Naive B cell (primary cell): Measurements from ENCODE around the gene FIGNL2. TPM values are rescaled to one million over a fixed set of nuclear protein-coding genes. Genes with fewer than 3 reads are reported as not detected.
"Not testable (repeated sequence)": the region's sequence is repeated elsewhere in the genome, so short reads cannot be mapped to it uniquely, and the experiment has no call there.

Experiments
- ATAC-seq, 2 donors: fragments of 150-1000 bp; cut with Tn5 transposase; 2 replicates each; pipeline ENCODE4 v1.10.0; 2021; ENCODE audit warnings: low read depth in 2 of 2, mild to moderate bottlenecking in 2 of 2, moderate library complexity in 2 of 2
- DNase-seq: peaks from one replicate; pipeline ENCODE4 v3.0.0; 2022
- H3K27ac Mint-ChIP-seq, 6 donors: one replicate each; pipeline ENCODE4 v1.8.0; 2020 to 2022; ENCODE audit warnings: mild to moderate bottlenecking in 6 of 6, mixed read lengths in 6 of 6, moderate library complexity in 5 of 6, inconsistent platforms in 2 of 6
- H3K27me3 Mint-ChIP-seq, 3 donors: one replicate each; pipeline ENCODE4 v1.8.0; 2021 to 2022; ENCODE audit warnings: mixed read lengths in 3 of 3, mild to moderate bottlenecking in 1 of 3
- H3K36me3 Mint-ChIP-seq, 2 donors: one replicate each; pipeline ENCODE4 v1.8.0; 2020 to 2022; ENCODE audit warnings: mixed read lengths in 2 of 2, inconsistent platforms in 1 of 2, mild to moderate bottlenecking in 1 of 2
- H3K4me1 Mint-ChIP-seq, 3 donors: one replicate each; pipeline ENCODE4 v1.8.0; 2020 to 2022; ENCODE audit warnings: mixed read lengths in 3 of 3, inconsistent platforms in 1 of 3, mild to moderate bottlenecking in 1 of 3, moderate library complexity in 1 of 3
- H3K4me3 Mint-ChIP-seq, 8 donors: one replicate each; pipeline ENCODE4 v1.8.0; 2020 to 2022; ENCODE audit warnings: mild to moderate bottlenecking in 8 of 8, mixed read lengths in 8 of 8, moderate library complexity in 8 of 8, inconsistent platforms in 2 of 8
- H3K9me3 Mint-ChIP-seq, 7 donors: one replicate each; pipeline ENCODE4 v1.8.0; 2020 to 2022; ENCODE audit warnings: mixed read lengths in 7 of 7, mild to moderate bottlenecking in 5 of 7, inconsistent platforms in 2 of 7, moderate library complexity in 1 of 7
- polyA plus RNA-seq, 6 donors: library from polyadenylated mRNA; unstranded; fragments of 300-500 nt; fragmentation: Illumina TruSeq; gene quantifications; one replicate each; pipeline ENCODE4 v1.2.3, GENCODE V29; 2021; ENCODE audit warnings: low read depth in 6 of 6

FIGNL2 gene
- polyA plus RNA-seq, 6 donors from 2014 or later, result 0.06 to 0.11 TPM; not detected in 4

DNA sequence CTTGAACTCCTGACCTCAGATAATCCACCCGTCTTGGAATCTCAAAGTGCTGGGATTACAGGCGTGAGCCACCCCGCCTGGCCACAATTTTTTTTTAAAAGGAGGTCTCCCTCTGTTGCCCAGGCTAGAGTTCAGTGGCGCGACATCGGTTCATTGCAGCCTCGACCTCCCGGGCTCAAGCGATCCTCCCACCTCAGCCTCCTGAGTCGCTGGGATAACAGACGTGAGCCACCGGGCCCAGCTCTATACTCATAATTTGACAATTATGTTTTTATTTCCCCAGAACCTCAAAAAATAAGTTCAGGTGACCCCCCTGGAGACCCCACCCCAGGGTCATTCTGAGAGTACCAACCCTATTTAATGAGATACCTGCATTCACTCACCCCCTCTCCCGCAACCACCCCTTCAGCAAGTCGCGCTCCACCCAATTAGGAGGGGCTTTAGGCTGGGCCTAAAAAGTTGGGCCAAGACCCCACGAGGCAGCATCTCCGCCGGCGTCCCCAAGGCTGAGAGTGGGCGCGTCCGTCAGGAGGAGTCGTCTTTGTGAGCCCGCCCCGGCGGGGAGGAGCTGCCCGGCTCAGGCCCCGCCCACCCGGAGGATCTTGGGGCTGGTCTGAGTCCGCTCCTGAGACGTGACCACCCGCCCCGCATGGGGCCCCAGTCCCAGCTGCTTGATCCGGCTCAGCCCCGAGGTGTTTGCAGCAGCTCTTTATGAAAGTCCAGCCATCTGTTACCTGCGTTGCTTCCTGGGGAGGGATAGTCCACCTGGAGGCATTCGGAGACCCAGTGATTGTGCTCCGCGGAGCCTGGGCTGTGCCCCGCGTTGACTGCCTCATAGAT lies 39.2 kb upstream of the FIGNL2 start, which contains the start of gene ANKRD33:
Gene ANKRD33, plus strand, starts transcription at position 628 of the 840 bp plus-strand sequence. Its CDS starts 84 bp downstream, at position 712.
- peak within 1 kb of the TSS in 2 of 8 donors; percentile 23 to 39 for H3K4me3 Mint-ChIP-seq
- peaks cover 0 to 10% (median 5%) of the 10 kb centered on the region in 3 donors for H3K27me3 Mint-ChIP-seq
- peaks cover 0 to 7% of the 10 kb centered on the region in 2 donors for H3K36me3 Mint-ChIP-seq
- peaks cover 0 to 9% (median 2%) of the 10 kb centered on the region in 7 donors for H3K9me3 Mint-ChIP-seq
- peak within 1 kb of the TSS in 3 of 6 donors; percentile 74 to 90 (median 90) for H3K27ac Mint-ChIP-seq
- no peak for ATAC-seq
- DNase-seq, result no peak
- peaks cover 10 to 18% (median 15%) of the 10 kb centered on the region in 3 donors for H3K4me1 Mint-ChIP-seq

DNA sequence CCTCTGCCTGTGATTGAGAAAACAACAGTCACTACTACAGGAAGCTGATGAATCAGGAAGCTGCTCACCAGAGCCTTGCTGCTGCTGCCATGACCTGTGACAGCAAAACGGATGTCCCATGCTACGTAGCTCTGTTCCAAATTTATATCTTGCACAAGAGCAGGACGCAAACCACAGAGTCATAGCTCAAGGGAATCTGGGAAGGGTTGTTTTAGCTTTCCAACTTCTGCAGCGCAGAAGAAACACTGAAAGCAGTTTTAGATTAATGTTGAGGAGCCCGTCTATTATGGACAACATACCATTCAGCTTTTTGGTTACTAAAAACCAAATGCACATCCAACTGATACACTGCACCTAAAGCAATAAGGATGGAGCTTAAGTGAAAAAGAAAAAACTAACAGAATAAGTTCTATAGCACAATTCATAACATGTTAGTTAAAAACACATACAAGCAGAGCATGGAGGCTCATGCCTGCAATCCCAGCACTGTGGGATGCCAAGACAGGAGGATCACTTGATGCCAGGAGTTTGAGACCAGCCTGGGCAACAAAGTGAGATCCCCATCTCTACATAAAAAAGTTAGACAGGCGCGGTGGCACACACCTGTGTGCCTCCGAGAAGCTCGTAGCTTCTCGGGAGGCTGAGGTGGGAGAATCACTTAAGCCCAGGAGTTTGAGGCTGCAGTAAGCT lies 37.6 kb upstream of the FIGNL2 start:
- DNase-seq (peak; percentile 48), ATAC-seq (peak; percentile 99)
- peaks cover 0 to 7% (median 5%) of the 10 kb centered on the region in 3 donors for H3K27me3 Mint-ChIP-seq
- peak overlapping the region; percentile 31 to 86 (median 70) for H3K4me3 Mint-ChIP-seq
- peaks cover 0 to 7% of the 10 kb centered on the region in 2 donors for H3K36me3 Mint-ChIP-seq
- H3K9me3 Mint-ChIP-seq, result peaks cover 0 to 9% (median 2%) of the 10 kb centered on the region in 7 donors
- H3K4me1 Mint-ChIP-seq, result peaks cover 10 to 18% (median 15%) of the 10 kb centered on the region in 3 donors
- peak overlapping the region; percentile 49 to 94 (median 76) for H3K27ac Mint-ChIP-seq

DNA sequence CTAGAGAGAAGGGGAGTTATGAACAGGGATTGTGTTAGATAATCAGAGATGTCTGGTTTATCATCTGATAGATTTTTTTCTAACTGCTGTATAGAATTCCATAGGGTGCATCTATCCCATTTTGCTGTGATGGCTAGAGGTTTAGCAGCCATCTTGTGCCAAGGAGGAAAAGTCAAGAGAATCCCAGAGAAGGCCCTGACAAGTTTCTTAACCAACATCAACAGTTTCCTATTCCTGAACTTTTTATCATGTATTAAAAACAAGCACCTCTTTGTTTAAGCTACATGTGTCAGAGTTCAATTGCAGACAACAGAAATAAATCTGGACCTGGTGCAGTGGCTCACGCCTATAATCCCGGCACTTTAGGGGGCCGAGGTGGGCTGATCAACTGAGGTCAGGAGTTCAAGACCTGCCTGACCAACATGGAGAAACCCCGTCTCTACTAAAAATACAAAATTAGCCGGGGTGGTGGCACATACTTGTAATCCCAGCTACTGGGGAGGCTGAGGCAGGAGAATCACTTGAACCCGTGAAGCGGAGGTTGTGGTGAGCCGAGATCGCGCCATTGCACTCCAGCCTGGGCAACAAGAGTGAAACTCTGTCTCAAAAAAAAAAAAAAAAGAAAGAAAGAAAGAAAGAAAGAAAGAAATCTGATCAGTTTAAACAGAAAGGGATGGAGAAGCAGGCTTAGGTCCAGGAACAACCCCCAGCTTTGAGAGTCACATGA lies 36.9 kb upstream of the FIGNL2 start:
- H3K36me3 Mint-ChIP-seq, H3K9me3 Mint-ChIP-seq, H3K27me3 Mint-ChIP-seq, ATAC-seq, DNase-seq: not testable (repeated sequence)
- Mint-ChIP-seq H3K27ac (peak overlapping the region; percentile 47 to 94 (median 65)), H3K4me3 (peak overlapping the region; percentile 31 to 86 (median 70)), H3K4me1 (peaks cover 10 to 18% (median 15%) of the 10 kb centered on the region in 3 donors)

DNA sequence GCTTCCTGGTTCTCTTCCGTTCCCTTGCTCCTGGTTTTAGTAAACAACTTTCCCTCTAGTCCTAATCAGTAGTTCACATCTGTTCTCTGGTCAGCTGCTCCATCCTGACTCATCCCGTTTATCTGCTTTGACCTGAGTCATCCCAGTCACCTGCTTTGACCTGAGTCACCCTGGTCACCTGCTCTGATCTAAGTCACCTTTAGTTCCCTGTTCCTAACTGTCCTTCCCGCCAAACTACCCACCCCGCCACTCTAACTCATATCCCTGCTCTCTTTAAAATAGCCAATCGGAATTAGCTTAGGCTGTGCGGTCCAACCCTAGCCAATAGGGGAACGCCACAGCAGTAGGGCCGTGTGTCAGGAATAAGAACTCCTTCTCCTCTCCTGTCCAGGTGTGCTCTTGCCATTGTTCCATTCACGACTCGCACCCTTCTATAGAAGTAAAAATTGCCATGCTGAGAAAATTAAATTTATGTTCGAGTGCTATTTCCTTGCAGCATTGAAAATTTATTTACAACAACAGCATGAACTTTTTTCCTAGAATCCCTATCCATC lies 36.2 kb upstream of the FIGNL2 start:
- H3K9me3 Mint-ChIP-seq, result peaks cover 0 to 9% (median 2%) of the 10 kb centered on the region in 7 donors
- DNase-seq (no peak), ATAC-seq (no peak)
- peaks cover 10 to 18% (median 15%) of the 10 kb centered on the region in 3 donors for H3K4me1 Mint-ChIP-seq
- H3K36me3 Mint-ChIP-seq, result peaks cover 0 to 7% of the 10 kb centered on the region in 2 donors
- H3K4me3 Mint-ChIP-seq, result peak overlapping the region in 4 of 8 donors; percentile 41 to 54 (median 48)
- peaks cover 0 to 7% (median 5%) of the 10 kb centered on the region in 3 donors for H3K27me3 Mint-ChIP-seq
- peak overlapping the region in 2 of 6 donors; percentile 47 to 84 for H3K27ac Mint-ChIP-seq

DNA sequence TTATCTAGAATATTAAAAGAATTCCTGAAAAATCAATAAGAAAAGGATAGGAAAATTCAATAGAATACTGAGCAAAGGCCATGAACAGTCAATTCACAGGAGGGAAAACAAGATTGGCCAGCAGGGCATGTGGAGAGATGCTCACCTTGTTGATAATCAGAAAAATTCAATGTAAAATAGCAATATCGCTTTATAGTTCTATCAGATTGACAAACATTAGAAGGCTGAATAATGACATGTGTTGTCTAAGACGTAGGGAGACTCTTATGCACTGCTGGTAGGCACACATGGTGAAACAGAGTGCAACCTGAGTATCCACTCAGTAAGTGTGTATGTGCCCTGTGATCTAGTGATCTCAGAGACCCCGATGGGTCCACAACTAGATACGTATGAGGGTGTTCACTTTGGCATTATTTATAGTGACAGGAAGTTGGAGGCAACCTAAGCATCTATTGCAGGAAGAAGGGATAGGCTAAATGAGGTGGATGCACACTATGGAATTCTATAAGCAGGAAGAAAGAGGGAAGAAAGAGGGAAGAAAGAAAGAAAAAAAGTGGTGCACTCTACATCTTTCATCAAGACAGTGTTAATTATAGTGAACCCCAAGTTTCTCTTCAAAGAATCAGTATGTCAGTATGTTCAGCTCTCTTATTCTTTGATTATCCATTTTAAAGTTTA lies 35.6 kb upstream of the FIGNL2 start:
- peaks cover 10 to 18% (median 15%) of the 10 kb centered on the region in 3 donors for H3K4me1 Mint-ChIP-seq
- DNase-seq (no peak), ATAC-seq (no peak)
- peaks cover 0 to 10% (median 7%) of the 10 kb centered on the region in 3 donors for H3K27me3 Mint-ChIP-seq
- peak overlapping the region in 2 of 6 donors; percentile 49 to 84 for H3K27ac Mint-ChIP-seq
- peaks cover 0 to 7% of the 10 kb centered on the region in 2 donors for H3K36me3 Mint-ChIP-seq
- H3K4me3 Mint-ChIP-seq, result no peak overlapping the region
- H3K9me3 Mint-ChIP-seq, result peaks cover 0 to 9% (median 2%) of the 10 kb centered on the region in 7 donors

DNA sequence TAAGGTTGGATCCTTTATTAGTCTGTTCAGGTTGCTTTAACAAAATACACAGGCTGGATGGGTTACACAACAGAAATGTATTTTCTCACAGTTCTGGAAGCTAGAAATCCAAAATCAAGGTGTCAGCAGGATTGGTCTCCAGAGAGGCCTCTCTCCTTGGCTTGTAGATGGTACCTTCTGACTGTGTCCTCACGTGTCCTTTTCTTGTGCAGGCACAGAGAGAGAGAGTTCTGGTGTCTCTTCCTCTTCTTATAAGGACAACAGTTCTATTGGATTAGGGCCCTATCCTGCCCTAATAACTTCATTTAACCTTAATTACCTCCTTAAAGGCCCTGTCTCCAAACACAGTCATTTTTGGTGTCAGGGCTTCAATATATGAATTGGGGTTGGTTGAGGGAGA lies 34.8 kb upstream of the FIGNL2 start:
- Mint-ChIP-seq H3K27ac (no peak overlapping the region), H3K4me3 (no peak overlapping the region), H3K36me3 (peaks cover 0 to 7% of the 10 kb centered on the region in 2 donors), H3K4me1 (peaks cover 9 to 16% (median 15%) of the 10 kb centered on the region in 3 donors), H3K9me3 (peaks cover 0 to 9% (median 2%) of the 10 kb centered on the region in 7 donors), H3K27me3 (peaks cover 0 to 9% (median 9%) of the 10 kb centered on the region in 3 donors)
- no peak for ATAC-seq
- DNase-seq, result no peak

DNA sequence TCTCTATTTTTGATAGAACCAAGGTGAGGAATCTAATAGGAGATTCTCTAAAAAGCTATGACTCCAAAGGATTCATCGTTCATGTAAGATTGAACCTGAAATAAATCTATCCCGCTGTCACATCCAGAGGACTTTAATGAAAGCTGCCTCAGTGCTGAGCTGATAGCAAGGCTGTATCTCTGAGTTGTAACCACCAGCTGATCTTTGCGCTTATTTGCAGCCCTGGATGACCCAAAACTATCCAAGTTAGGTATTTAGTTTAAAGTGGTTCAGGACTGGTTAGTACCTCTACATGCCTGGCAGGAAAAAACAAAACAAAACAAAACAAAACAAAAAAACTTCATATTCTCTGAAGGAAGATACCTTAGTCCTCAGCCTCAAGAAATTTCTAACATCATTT lies 30.6 kb upstream of the FIGNL2 start:
- Mint-ChIP-seq H3K4me3 (no peak overlapping the region), H3K9me3 (peaks cover 0 to 3% (median 0%) of the 10 kb centered on the region in 7 donors), H3K27me3 (peaks cover 4 to 16% (median 10%) of the 10 kb centered on the region in 3 donors), H3K36me3 (no peaks in the 10 kb centered on the region), H3K4me1 (peaks cover 0 to 3% (median 3%) of the 10 kb centered on the region in 3 donors), H3K27ac (no peak overlapping the region)
- no peak for DNase-seq
- ATAC-seq, result no peak

DNA sequence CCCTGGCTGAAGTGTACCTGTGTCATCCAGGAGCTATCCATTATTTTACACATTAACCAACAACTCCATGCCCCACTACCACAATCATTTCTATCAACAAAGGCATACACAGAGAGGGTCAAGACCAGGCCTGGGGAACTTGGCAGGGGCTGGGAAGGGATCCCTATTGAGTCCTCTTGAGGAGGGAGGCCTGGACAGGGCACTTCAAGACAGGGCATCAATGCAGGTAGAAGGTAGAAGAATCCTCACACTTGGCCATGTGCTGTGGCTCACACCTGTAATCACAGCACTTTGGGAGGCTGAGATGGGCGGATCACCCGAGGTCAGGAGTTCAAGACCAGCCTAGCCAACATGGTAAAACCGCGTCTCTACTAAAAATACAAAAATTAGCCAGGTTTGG lies 26.0 kb upstream of the FIGNL2 start:
- Mint-ChIP-seq H3K4me1 (peaks cover 15 to 20% (median 15%) of the 10 kb centered on the region in 3 donors), H3K27me3 (peaks cover 31 to 49% (median 44%) of the 10 kb centered on the region in 3 donors), H3K36me3 (no peaks in the 10 kb centered on the region), H3K4me3 (no peak overlapping the region), H3K27ac (peak overlapping the region in 1 of 6 donors; percentile 28), H3K9me3 (no peaks in the 10 kb centered on the region)
- no peak for ATAC-seq
- no peak for DNase-seq

DNA sequence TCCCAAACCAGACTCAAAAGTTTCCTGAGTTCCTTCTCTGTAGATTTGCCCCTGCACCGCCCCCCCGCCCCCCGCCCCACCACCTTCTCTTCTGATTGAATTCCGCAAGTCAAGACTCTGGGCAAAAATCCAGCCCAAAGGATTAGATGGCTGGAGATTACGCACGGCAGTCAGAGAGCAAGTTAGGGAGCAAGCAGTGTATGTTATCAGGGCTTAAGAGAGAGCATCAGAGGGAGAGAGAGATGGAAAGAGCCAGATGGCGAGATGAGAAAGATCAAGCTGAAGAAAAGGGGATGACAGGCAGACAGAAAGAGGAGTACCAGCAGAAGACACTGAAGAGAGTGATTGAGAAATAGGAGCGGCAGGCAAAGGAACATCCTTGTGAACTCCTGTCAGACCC lies 25.5 kb upstream of the FIGNL2 start:
- Mint-ChIP-seq H3K27ac (peak overlapping the region in 1 of 6 donors; percentile 72), H3K4me1 (peaks cover 16 to 21% (median 16%) of the 10 kb centered on the region in 3 donors), H3K4me3 (no peak overlapping the region)

DNA sequence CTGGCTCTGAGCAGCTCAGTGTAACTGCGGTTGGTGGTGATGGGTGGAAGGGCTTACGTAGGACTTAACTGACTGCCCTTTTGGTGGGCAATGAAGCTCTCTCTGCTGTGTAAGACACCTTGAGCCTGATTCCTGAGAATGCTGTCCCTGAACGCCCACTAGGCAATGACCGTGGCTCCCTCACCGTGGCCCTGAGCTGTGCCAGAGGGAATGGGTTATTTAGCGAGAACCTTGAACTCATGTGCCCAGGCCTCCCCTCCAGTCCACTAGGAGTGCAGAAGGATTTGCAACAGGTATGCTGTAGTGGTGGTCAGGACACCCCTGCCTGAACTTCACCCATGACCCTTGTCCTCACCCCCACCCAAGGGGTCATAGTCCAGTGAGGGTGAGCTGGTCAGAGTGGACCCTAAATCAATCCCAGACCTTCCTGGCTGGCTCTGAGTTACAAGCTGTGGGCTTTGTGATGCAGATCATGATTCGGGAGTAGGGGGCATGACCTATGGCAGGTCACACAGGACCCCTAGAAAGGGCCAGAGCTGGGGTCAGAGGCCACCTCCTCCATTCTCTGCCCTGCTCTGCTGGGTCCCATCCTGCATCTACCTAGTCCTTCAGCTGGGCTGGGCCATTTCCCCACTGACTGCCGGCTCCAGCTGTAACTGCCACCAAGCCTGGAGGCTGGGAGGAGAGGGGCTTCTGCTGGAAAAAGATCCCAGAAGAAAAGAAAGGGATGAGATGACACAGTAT lies 24.9 kb upstream of the FIGNL2 start:
- DNase-seq, result no peak
- H3K36me3 Mint-ChIP-seq, result no peaks in the 10 kb centered on the region
- no peak overlapping the region for H3K4me3 Mint-ChIP-seq
- ATAC-seq, result no peak
- H3K27me3 Mint-ChIP-seq, result peaks cover 32 to 53% (median 52%) of the 10 kb centered on the region in 3 donors
- H3K4me1 Mint-ChIP-seq, result peaks cover 22 to 25% (median 22%) of the 10 kb centered on the region in 3 donors
- no peak overlapping the region for H3K27ac Mint-ChIP-seq
- no peaks in the 10 kb centered on the region for H3K9me3 Mint-ChIP-seq

More for the DNA sequence above, 25.5 kb upstream of the FIGNL2 start:
- no peak for DNase-seq
- Mint-ChIP-seq H3K27me3 (peaks cover 27 to 48% (median 46%) of the 10 kb centered on the region in 3 donors), H3K36me3 (no peaks in the 10 kb centered on the region), H3K9me3 (no peaks in the 10 kb centered on the region)
- ATAC-seq, result no peak

DNA sequence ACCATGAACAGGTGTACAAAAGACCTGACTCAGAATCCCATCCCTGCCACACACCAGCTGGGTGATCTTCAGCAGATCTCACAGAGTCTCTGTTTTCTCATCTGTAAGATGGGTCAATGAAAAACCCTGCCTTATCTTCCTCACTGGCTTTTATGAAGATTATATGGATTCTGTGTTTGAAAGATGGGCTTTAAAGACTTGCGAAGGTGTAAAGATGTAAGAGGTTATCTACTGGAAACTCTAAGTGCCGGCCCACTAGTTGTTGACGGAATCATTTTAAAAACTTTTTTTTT lies 24.1 kb upstream of the FIGNL2 start:
- peaks cover 40 to 61% (median 60%) of the 10 kb centered on the region in 3 donors for H3K27me3 Mint-ChIP-seq
- peaks cover 22 to 31% (median 27%) of the 10 kb centered on the region in 3 donors for H3K4me1 Mint-ChIP-seq
- H3K9me3 Mint-ChIP-seq, result no peaks in the 10 kb centered on the region
- no peak for ATAC-seq
- no peaks in the 10 kb centered on the region for H3K36me3 Mint-ChIP-seq
- H3K4me3 Mint-ChIP-seq, result no peak overlapping the region
- H3K27ac Mint-ChIP-seq, result no peak overlapping the region
- DNase-seq, result no peak
